ENCODE data around the gene SLC1A1.
A peak's percentile ranks its signal among the peaks of the same experiment; 100 is the strongest.

Gene SLC1A1

DNA sequence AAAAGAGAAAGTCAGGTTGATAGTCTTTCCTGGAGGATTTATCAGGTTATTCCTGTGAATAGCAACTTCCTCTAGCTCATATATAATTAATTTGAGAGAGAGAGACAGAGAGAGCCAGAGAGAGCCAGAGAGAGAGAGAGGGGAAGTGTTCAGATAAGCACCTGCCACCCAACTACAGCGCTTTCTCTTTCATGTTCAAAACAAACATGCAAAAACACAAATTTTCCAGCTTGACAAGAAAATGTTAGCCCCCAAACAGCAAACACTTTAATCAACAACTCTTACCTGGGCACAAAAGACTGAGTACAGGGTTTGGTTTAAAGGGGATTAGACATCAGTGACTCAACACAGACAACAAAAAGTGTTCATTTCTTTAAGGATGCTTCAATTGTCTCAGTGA, 110.1 kb downstream of the SLC1A1 start:
- TF ChIP-seq ZBTB7A (IDR thresholded peaks at IDR 0.05; ENCODE audit: low read depth) (no peak), CEBPB (IDR thresholded peaks at IDR 0.05) (no peak), YY1 (IDR thresholded peaks at IDR 0.05; ENCODE audit: low read depth) (no peak)
- TF ChIP-seq, protein P1, sequence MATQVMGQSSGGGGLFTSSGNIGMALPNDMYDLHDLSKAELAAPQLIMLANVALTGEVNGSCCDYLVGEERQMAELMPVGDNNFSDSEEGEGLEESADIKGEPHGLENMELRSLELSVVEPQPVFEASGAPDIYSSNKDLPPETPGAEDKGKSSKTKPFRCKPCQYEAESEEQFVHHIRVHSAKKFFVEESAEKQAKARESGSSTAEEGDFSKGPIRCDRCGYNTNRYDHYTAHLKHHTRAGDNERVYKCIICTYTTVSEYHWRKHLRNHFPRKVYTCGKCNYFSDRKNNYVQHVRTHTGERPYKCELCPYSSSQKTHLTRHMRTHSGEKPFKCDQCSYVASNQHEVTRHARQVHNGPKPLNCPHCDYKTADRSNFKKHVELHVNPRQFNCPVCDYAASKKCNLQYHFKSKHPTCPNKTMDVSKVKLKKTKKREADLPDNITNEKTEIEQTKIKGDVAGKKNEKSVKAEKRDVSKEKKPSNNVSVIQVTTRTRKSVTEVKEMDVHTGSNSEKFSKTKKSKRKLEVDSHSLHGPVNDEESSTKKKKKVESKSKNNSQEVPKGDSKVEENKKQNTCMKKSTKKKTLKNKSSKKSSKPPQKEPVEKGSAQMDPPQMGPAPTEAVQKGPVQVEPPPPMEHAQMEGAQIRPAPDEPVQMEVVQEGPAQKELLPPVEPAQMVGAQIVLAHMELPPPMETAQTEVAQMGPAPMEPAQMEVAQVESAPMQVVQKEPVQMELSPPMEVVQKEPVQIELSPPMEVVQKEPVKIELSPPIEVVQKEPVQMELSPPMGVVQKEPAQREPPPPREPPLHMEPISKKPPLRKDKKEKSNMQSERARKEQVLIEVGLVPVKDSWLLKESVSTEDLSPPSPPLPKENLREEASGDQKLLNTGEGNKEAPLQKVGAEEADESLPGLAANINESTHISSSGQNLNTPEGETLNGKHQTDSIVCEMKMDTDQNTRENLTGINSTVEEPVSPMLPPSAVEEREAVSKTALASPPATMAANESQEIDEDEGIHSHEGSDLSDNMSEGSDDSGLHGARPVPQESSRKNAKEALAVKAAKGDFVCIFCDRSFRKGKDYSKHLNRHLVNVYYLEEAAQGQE (IDR thresholded peaks at IDR 0.05; ENCODE audit: low read depth), result no peak
- TF ChIP-seq, protein P2, sequence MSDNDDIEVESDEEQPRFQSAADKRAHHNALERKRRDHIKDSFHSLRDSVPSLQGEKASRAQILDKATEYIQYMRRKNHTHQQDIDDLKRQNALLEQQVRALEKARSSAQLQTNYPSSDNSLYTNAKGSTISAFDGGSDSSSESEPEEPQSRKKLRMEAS (IDR thresholded peaks at IDR 0.05), result no peak

DNA sequence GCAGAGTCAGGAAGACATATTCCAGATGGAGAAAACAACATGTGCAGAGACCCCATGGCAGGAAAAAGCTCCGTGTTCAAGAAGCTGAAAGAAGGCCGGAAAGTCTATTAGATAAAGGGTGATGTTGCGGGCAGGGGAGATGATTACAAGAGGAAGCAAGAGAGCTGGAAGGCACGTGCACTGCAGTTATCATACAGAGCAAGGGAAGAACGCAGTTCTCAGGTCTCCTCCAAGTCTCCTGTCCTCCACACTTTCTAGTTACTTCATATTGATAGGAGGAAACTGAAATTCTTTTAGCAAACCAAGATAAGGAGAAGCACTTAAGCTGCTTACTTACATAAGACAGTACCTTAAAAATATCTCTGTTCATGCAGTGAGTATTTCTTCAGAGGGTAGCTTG, 113.6 kb downstream of the SLC1A1 start:
- TF ChIP-seq, protein P2 (IDR thresholded peaks at IDR 0.05), result no peak
- TF ChIP-seq TAF1 (IDR thresholded peaks at IDR 0.05; ENCODE audit: low read depth), result no peak
- no peak for TF ChIP-seq EGR1 (IDR thresholded peaks at IDR 0.05)
- no peak for TF ChIP-seq CEBPB (IDR thresholded peaks at IDR 0.05)
- TF ChIP-seq CREB1 (IDR thresholded peaks at IDR 0.05; ENCODE audit: low read depth), result no peak
- no peak for TF ChIP-seq YY1 (IDR thresholded peaks at IDR 0.05; ENCODE audit: low read depth)
- TF ChIP-seq, protein P3, sequence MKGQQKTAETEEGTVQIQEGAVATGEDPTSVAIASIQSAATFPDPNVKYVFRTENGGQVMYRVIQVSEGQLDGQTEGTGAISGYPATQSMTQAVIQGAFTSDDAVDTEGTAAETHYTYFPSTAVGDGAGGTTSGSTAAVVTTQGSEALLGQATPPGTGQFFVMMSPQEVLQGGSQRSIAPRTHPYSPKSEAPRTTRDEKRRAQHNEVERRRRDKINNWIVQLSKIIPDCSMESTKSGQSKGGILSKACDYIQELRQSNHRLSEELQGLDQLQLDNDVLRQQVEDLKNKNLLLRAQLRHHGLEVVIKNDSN (IDR thresholded peaks at IDR 0.05), result no peak
- no peak for TF ChIP-seq TEAD4 (IDR thresholded peaks at IDR 0.05)
- no peak for TF ChIP-seq NFIC (IDR thresholded peaks at IDR 0.05)
- TF ChIP-seq ZBTB7A (IDR thresholded peaks at IDR 0.05; ENCODE audit: low read depth), result no peak
- no peak for TF ChIP-seq EP300 (IDR thresholded peaks at IDR 0.05; ENCODE audit: borderline replicate concordance)
- no peak for TF ChIP-seq FOXM1 (IDR thresholded peaks at IDR 0.05; ENCODE audit: borderline replicate concordance, low read depth)
- no peak for TF ChIP-seq RAD21 (IDR thresholded peaks at IDR 0.05; ENCODE audit: low read depth)
- TF ChIP-seq, protein P1 (IDR thresholded peaks at IDR 0.05; ENCODE audit: low read depth), result no peak
- no peak for TF ChIP-seq TCF12 (IDR thresholded peaks at IDR 0.05; ENCODE audit: low read depth)

DNA sequence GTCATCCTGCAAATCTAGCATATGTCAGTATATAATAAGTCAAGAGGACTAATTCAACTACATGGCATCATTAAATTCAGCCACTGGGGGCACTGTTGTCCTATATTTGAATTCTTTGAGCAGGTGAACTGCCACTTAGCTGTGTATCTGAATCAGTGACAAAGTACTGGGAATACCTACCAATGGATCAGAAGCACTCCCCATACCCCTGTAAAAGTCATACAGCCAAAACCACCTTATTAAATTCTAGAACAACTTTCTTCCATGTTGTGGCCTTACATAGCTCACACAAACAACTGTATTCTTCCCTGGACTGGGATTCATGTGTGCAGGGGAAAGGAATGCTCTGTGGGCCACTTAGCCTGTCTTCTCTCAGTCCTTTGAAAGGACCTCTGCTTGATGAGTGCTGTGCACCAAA, 114.4 kb downstream of the SLC1A1 start:
- TF ChIP-seq TEAD4 (IDR thresholded peaks at IDR 0.05), result no peak
- peak; percentile 78 for TF ChIP-seq RAD21 (IDR thresholded peaks at IDR 0.05; ENCODE audit: low read depth)
- TF ChIP-seq, protein P2 (IDR thresholded peaks at IDR 0.05), result no peak
- TF ChIP-seq, protein P1 (IDR thresholded peaks at IDR 0.05; ENCODE audit: low read depth), result no peak

DNA sequence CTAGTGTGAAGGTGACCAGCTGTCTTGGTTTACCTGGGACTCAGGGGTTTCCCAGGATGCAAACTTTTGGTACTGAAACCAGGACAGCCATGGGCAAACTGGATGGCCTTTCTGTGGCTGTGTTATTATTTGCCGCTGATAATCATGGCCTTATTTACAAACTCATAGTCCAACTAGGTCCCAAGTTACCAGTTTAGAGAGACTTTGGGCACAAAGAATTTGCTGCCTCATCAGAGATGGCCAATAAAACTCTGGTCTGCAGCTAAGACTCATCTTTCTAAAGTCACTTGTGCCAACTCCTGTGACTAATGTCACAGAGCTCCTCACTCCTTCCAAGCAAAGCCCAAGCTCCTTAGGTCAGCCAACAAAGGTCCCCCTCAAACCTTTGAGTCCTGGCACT, 124.4 kb downstream of the SLC1A1 start:
- TF ChIP-seq, protein P2 (IDR thresholded peaks at IDR 0.05), result no peak
- TF ChIP-seq EGR1 (IDR thresholded peaks at IDR 0.05) (no peak), TAF1 (IDR thresholded peaks at IDR 0.05; ENCODE audit: low read depth) (no peak), NFIC (IDR thresholded peaks at IDR 0.05) (no peak), TEAD4 (IDR thresholded peaks at IDR 0.05) (no peak), CEBPB (IDR thresholded peaks at IDR 0.05) (no peak), YY1 (IDR thresholded peaks at IDR 0.05; ENCODE audit: low read depth) (no peak), FOXM1 (IDR thresholded peaks at IDR 0.05; ENCODE audit: borderline replicate concordance, low read depth) (no peak), TCF12 (IDR thresholded peaks at IDR 0.05; ENCODE audit: low read depth) (no peak), ZBTB7A (IDR thresholded peaks at IDR 0.05; ENCODE audit: low read depth) (no peak), CREB1 (IDR thresholded peaks at IDR 0.05; ENCODE audit: low read depth) (no peak), EP300 (IDR thresholded peaks at IDR 0.05; ENCODE audit: borderline replicate concordance) (no peak), RAD21 (IDR thresholded peaks at IDR 0.05; ENCODE audit: low read depth) (no peak)
- TF ChIP-seq, protein P3 (IDR thresholded peaks at IDR 0.05), result no peak
- TF ChIP-seq, protein P1 (IDR thresholded peaks at IDR 0.05; ENCODE audit: low read depth), result no peak

Measured in Ishikawa (cell line).